CD4-positive, alpha-beta memory T cell (primary cell): ENCODE measurements around the gene MYADML2. TPM values are rescaled to one million over a fixed set of nuclear protein-coding genes. Genes with fewer than 3 reads are reported as not detected.

Source experiments
- CTCF ChIA-PET: fragments of 350-600 bp; sonication (Branson Sonifier 250); formaldehyde crosslinking; loops from one replicate; lab custom pipeline; 2021; ENCODE audit warnings: inconsistent platforms; ENCODE audit not compliant: partially characterized antibody; lab: Charles Lee
- POLR2A ChIA-PET: fragments of 350-600 bp; sonication (Branson Sonifier 250); formaldehyde crosslinking; loops from one replicate; lab custom pipeline; 2021; ENCODE audit not compliant: partially characterized antibody; lab: Charles Lee
- DNase-seq, 5 donors: peaks; one replicate each; pipeline versions ENCODE4 v3.0.0 to v3.0.0-alpha.2; 2020 to 2022; ENCODE audit warnings: mixed read lengths in 1 of 5
- H3K27ac ChIP-seq: one replicate; pipeline ENCODE4 v1.7.0; 2013; ENCODE audit warnings: low read depth, low read length
- H3K27me3 ChIP-seq: 2 replicates; pipeline ENCODE4 v1.7.0; 2013; ENCODE audit warnings: mild to moderate bottlenecking, low read length, moderate library complexity; ENCODE audit not compliant: insufficient read depth
- H3K36me3 ChIP-seq: 2 replicates; pipeline ENCODE4 v1.7.0; 2013; ENCODE audit warnings: mild to moderate bottlenecking, low read length, moderate library complexity; ENCODE audit not compliant: insufficient read depth
- H3K4me1 ChIP-seq: 2 replicates; pipeline ENCODE4 v1.7.0; 2013; ENCODE audit warnings: mild to moderate bottlenecking, low read length, moderate library complexity; ENCODE audit not compliant: insufficient read depth
- H3K4me3 ChIP-seq, 2 donors: one replicate each; pipeline ENCODE4 v1.7.0; 2013; ENCODE audit warnings: low read length in 2 of 2, mild to moderate bottlenecking in 1 of 2
- H3K9me3 ChIP-seq, 2 donors: one replicate each; pipeline ENCODE4 v1.7.0; 2013; ENCODE audit warnings: low read length in 2 of 2, control low read depth in 1 of 2; ENCODE audit not compliant: control insufficient read depth in 1 of 2
- H3K27ac Mint-ChIP-seq, 7 donors: one replicate each; pipeline ENCODE4 v1.8.0; 2020 to 2021; ENCODE audit warnings: mixed read lengths in 7 of 7, mild to moderate bottlenecking in 6 of 7, inconsistent platforms in 3 of 7, moderate library complexity in 3 of 7
- H3K27me3 Mint-ChIP-seq, 2 donors: one replicate each; pipeline ENCODE4 v1.8.0; 2020 to 2021; ENCODE audit warnings: mixed read lengths in 2 of 2
- H3K36me3 Mint-ChIP-seq, 2 donors: one replicate each; pipeline ENCODE4 v1.8.0; 2020 to 2021; ENCODE audit warnings: mixed read lengths in 2 of 2, inconsistent platforms in 1 of 2, mild to moderate bottlenecking in 1 of 2
- H3K4me1 Mint-ChIP-seq, 4 donors: one replicate each; pipeline ENCODE4 v1.8.0; 2020 to 2021; ENCODE audit warnings: mixed read lengths in 4 of 4, mild to moderate bottlenecking in 1 of 4
- H3K4me3 Mint-ChIP-seq, 8 donors: one replicate each; pipeline ENCODE4 v1.8.0; 2020 to 2021; ENCODE audit warnings: mixed read lengths in 8 of 8, mild to moderate bottlenecking in 7 of 8, moderate library complexity in 6 of 8, inconsistent platforms in 3 of 8
- H3K9me3 Mint-ChIP-seq, 8 donors: one replicate each; pipeline ENCODE4 v1.8.0; 2020 to 2021; ENCODE audit warnings: mixed read lengths in 8 of 8, mild to moderate bottlenecking in 5 of 8, inconsistent platforms in 3 of 8, moderate library complexity in 1 of 8
- intact Hi-C: fragments of 100-400 bp; cut with micrococcal nuclease; formaldehyde crosslinking; loops from one replicate; pipeline ENCODE4 v1.15.1; 2023
- polyA plus RNA-seq, 2 donors: library from polyadenylated mRNA; unstranded; fragments of 300-500 nt; fragmentation: Illumina TruSeq; gene quantifications; one replicate each; pipeline ENCODE4 v1.2.3, GENCODE V29; 2021
- total RNA-seq, 2 experiments: library from RNA; stranded (reverse); gene quantifications; one replicate each; pipeline ENCODE4 v1.2.3, GENCODE V29; 2021

MYADML2 gene
- total and polyA plus RNA-seq, 4 experiments from 2014 or later = not detected

GRCh38 chr17:81976332-81977210, 29.5 kb upstream of the MYADML2 start:
- no peaks in the 10 kb centered on the region for H3K27me3 ChIP-seq
- peak overlapping the region; percentile 80 for H3K27ac ChIP-seq
- H3K9me3 ChIP-seq = no peaks in the 10 kb centered on the region
- no peaks in the 10 kb centered on the region for H3K36me3 ChIP-seq
- CTCF ChIA-PET = interaction anchor here (1.0 to 1.8 kb wide), 4 partner anchors 8 to 43 kb away, joined by 4 to 6 read pairs (median 4); no protein-coding TSS in a partner anchor
- Mint-ChIP-seq H3K27ac (peak overlapping the region; percentile 94 to 99 (median 98)), H3K9me3 (peaks cover 0 to 2% (median 0%) of the 10 kb centered on the region in 8 donors), H3K4me3 (peak overlapping the region; percentile 90 to 98 (median 96)), H3K27me3 (no peaks in the 10 kb centered on the region), H3K4me1 (peaks cover 17 to 43% (median 28%) of the 10 kb centered on the region in 4 donors), H3K36me3 (peaks cover 4 to 12% of the 10 kb centered on the region in 2 donors)
- intact Hi-C loops = loop anchor here (1.0 kb wide), 2 partner anchors 8 to 47 kb away; partner anchors contain the start of gene LRRC45
- peak in 1 of 5 donors; percentile 58 for DNase-seq
- peaks cover 31% of the 10 kb centered on the region for H3K4me1 ChIP-seq
- POLR2A ChIA-PET = interaction anchor here (0.7 to 5.1 kb wide), 12 partner anchors 10 to 150 kb away, joined by 3 to 54 read pairs (median 4); partner anchors contain the start of genes CENPX, DCXR, LRRC45 and MAFG
- H3K4me3 ChIP-seq = peak overlapping the region; percentile 29 to 74

- H3K36me3 ChIP-seq = no peaks in the 10 kb centered on the region
- intact Hi-C loops = no loop called here
- no peaks in the 10 kb centered on the region for H3K9me3 ChIP-seq
- H3K4me3 ChIP-seq = no peak overlapping the region
- no peaks in the 10 kb centered on the region for H3K27me3 Mint-ChIP-seq
- H3K4me1 Mint-ChIP-seq = peaks cover 6 to 26% (median 10%) of the 10 kb centered on the region in 4 donors
- no peak overlapping the region for H3K4me3 Mint-ChIP-seq
- H3K27ac ChIP-seq = no peak overlapping the region
- no peaks in the 10 kb centered on the region for H3K9me3 Mint-ChIP-seq
- H3K27ac Mint-ChIP-seq = no peak overlapping the region
- no peaks in the 10 kb centered on the region for H3K27me3 ChIP-seq
- H3K4me1 ChIP-seq = peaks cover 17% of the 10 kb centered on the region
- POLR2A ChIA-PET = no interaction called here
- H3K36me3 Mint-ChIP-seq = peaks cover 0 to 6% of the 10 kb centered on the region in 2 donors
- CTCF ChIA-PET = interaction anchor here (0.9 kb wide), 1 partner anchor 14 kb away, joined by 3 read pairs; no protein-coding TSS in a partner anchor
- DNase-seq = no peak
These were observed 26.4 kb upstream of the MYADML2 start for GRCh38 chr17:81973432-81973831.

GRCh38 chr17:81968850-81969812, 22.1 kb upstream of the MYADML2 start:
- Histone ChIP-seq H3K27me3 (no peaks in the 10 kb centered on the region), H3K9me3 (no peaks in the 10 kb centered on the region), H3K4me3 (no peak overlapping the region), H3K27ac (no peak overlapping the region), H3K36me3 (no peaks in the 10 kb centered on the region), H3K4me1 (peaks cover 22% of the 10 kb centered on the region)
- intact Hi-C loops = loop anchor here (1.0 kb wide), 1 partner anchor 8 kb away; the partner anchor contains the start of gene ASPSCR1
- peak in 1 of 5 donors; percentile 4 for DNase-seq
- Mint-ChIP-seq H3K4me3 (no peak overlapping the region), H3K27me3 (no peaks in the 10 kb centered on the region), H3K27ac (peak overlapping the region in 3 of 7 donors; percentile 2 to 77 (median 47)), H3K4me1 (peaks cover 3 to 20% (median 7%) of the 10 kb centered on the region in 4 donors), H3K9me3 (no peaks in the 10 kb centered on the region), H3K36me3 (no peaks in the 10 kb centered on the region)
- ChIA-PET CTCF (interaction anchor here (1.3 to 3.1 kb wide), 4 partner anchors 8 to 53 kb away, joined by 4 to 13 read pairs (median 10); partner anchors contain the start of genes ASPSCR1, CENPX and LRRC45), POLR2A (interaction anchor here (0.6 to 4.3 kb wide), 4 partner anchors 9 to 137 kb away, joined by 3 to 54 read pairs (median 14); partner anchors contain the start of genes ASPSCR1, CENPX and LRRC45)

GRCh38 chr17:81968396-81968745, 21.3 kb upstream of the MYADML2 start:
- Histone ChIP-seq H3K9me3 (no peaks in the 10 kb centered on the region), H3K27me3 (no peaks in the 10 kb centered on the region), H3K4me3 (no peak overlapping the region), H3K27ac (no peak overlapping the region), H3K4me1 (peaks cover 22% of the 10 kb centered on the region), H3K36me3 (no peaks in the 10 kb centered on the region)
- Mint-ChIP-seq H3K4me1 (peaks cover 3 to 20% (median 7%) of the 10 kb centered on the region in 4 donors), H3K4me3 (peak overlapping the region in 7 of 8 donors; percentile 55 to 79 (median 66)), H3K9me3 (no peaks in the 10 kb centered on the region), H3K36me3 (no peaks in the 10 kb centered on the region), H3K27me3 (peaks cover 0 to 3% of the 10 kb centered on the region in 2 donors), H3K27ac (peak overlapping the region in 5 of 7 donors; percentile 77 to 93 (median 89))
- ChIA-PET CTCF (interaction anchor here (1.3 to 3.1 kb wide), 5 partner anchors 8 to 187 kb away, joined by 3 to 13 read pairs (median 7); partner anchors contain the start of genes ASPSCR1, CENPX and LRRC45), POLR2A (interaction anchor here (0.6 to 4.3 kb wide), 10 partner anchors 9 to 330 kb away, joined by 3 to 54 read pairs (median 6); partner anchors contain the start of genes ASPSCR1, CENPX, DCXR and LRRC45)
- DNase-seq = no peak
- intact Hi-C loops = loop anchor here (1.0 kb wide), 1 partner anchor 9 kb away; the partner anchor contains the start of gene ASPSCR1

- Mint-ChIP-seq H3K4me3 (peak overlapping the region; percentile 55 to 79 (median 66)), H3K36me3 (no peaks in the 10 kb centered on the region), H3K4me1 (peaks cover 3 to 20% (median 7%) of the 10 kb centered on the region in 4 donors), H3K27me3 (peaks cover 0 to 3% of the 10 kb centered on the region in 2 donors), H3K9me3 (no peaks in the 10 kb centered on the region), H3K27ac (peak overlapping the region in 6 of 7 donors; percentile 66 to 93 (median 84))
- ChIA-PET CTCF (interaction anchor here (0.9 to 3.1 kb wide), 6 partner anchors 8 to 187 kb away, joined by 3 to 13 read pairs (median 6); partner anchors contain the start of genes ASPSCR1, CENPX, DCXR and LRRC45), POLR2A (interaction anchor here (0.7 to 4.3 kb wide), 13 partner anchors 8 to 331 kb away, joined by 3 to 54 read pairs (median 5); partner anchors contain the start of genes ARHGDIA, ASPSCR1, CENPX and DCXR)
- Histone ChIP-seq H3K9me3 (no peaks in the 10 kb centered on the region), H3K4me3 (peak overlapping the region in 1 of 2 donors; percentile 46), H3K27ac (peak overlapping the region; percentile 39), H3K4me1 (peaks cover 22% of the 10 kb centered on the region), H3K27me3 (peaks cover 1% of the 10 kb centered on the region), H3K36me3 (no peaks in the 10 kb centered on the region)
- peak; percentile 85 to 92 (median 86) for DNase-seq
- intact Hi-C loops = loop anchor here (1.0 kb wide), 1 partner anchor 10 kb away; the partner anchor contains the start of gene ASPSCR1
These were observed 20.7 kb upstream of the MYADML2 start for GRCh38 chr17:81967533-81968395.
